ENCODE results near the gene PCDH18.
"Not testable (repeated sequence)": the region's sequence is repeated elsewhere in the genome, so short reads cannot be mapped to it uniquely, and the experiment has no call there.

The PCDH18 gene

GRCh38 chr4:137528673-137529072 lies 3.6 kb downstream of the PCDH18 start:
- no peak for DNase-seq

- DNase-seq, result no peak
Observed at GRCh38 chr4:137526681-137527080, 5.6 kb downstream of the PCDH18 start.

DNA sequence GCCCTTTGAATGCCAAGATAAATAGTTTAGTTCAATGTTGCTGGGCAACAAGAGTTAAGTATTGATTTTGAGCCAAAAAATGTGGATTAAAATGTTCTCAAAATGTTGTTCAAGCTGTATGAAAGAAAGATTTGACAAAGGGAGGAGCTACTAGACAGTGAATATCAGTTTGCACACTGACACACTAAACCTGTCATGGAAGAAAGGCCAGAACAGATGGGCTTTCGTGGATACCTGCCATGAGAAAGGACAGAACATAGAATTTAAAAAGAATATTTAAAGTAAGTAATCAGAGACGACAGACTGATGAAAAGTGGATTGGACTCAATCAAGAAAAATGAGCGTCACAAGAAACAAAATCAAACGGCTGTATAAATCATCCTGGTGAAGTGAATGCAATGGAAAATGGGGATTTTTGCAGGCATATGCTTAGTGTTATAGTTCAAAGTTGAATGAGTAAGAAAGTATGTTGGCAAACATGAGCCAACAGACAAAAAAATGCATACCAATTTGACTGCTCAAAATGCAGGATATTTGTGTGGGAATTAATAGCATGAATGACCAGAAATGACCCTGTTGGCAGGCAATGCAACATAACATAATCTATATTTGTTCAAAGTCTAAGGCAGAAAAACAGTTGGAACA lies 7.4 kb downstream of the PCDH18 start:
- DNase-seq, result no peak

DNA sequence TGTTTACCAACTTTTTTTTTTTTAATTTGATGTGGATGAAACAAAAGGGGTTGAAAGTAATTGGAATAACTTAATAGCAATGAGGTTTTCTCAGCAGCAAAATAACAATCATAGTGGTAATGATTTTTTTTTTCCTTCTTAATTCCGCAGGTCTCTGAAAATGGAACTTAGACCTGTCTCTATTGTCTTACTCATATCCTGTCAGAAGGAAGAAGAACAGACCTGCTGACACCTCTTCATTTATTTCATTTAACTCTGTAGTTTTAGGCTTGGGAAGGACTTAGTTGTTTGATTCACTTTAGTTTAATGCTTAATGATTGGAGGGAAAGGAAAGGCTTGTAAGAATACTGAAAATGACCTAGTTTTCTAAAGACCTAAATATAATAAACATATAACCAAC lies 9.0 kb downstream of the PCDH18 start:
- no peak for DNase-seq

DNA sequence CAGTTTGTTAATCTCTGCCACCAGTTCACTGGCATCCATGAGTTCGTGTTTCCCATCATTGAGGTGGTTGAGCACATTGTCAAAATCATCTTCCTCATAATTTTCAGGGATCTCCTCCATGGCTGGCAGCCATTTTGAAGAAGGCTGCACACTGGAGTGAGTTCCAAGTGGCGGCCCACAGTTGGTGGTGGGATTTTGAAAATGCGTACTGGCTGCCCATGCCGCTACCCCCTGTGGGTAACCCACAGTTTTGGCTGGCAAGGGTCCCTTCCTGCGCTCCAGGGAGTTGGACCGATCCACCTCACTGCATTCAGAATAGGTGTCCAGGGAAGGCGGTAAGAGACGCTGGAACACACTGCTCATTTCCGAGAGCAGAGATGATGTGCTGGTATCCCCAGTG lies 11.2 kb downstream of the PCDH18 start:
- DNase-seq, result no peak

DNA sequence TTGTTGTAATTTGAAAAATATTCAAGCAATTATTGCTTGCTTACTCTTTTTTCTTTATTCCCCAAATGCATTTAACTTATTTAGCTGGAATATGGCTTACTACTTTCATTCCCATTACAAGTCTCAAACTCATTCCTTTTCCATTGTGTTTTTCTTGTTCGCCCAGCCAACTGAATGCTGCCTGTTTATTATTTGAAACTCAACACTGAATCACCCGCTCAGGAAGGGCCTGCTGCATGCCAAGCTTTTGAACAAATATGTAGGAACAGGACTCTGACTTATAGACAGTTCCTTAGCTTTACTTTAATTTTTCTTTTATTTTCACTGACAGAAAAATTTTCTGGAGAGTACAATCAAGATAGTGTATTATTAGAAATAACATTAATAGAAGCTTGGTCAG lies 12.9 kb downstream of the PCDH18 start:
- DNase-seq, result no peak

GRCh38 chr4:137517323-137517722 lies 15.0 kb downstream of the PCDH18 start:
- not testable (repeated sequence) for DNase-seq

DNA sequence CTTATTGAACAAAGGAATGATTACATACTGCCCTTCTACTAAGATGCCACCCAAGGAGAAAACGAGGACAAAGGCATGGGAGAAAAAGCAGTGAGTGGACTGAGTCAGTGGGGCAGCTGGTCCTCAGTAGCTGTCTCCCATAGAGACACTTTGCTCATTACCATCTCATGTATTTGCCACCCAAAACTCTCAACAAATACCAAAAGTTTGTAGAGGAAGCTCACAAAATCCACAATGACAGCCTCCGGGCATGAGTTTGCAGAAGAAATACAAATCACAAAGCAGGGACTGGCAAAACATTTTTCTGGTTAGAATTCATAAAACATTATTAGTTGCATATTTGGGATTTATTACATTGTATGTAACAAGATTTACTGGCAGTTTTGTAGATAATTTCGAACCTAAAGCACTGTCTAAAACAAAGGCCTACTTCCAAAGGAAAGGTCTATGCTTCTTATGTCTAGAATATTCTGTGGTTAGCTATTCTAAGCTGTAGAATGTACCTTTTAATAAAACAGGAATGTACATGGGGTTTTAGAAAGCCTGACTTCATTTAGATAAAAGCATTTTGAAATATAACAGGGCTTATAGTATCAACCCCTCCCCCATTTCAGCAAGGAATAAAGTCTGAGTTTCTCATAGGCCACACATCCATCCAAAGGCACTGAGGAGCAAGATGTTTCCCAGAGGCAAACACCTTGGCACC lies 17.7 kb downstream of the PCDH18 start:
- DNase-seq, result no peak

- no peak for DNase-seq
Observed at GRCh38 chr4:137510557-137511265, 21.6 kb downstream of the PCDH18 start.

GRCh38 chr4:137509855-137510282 lies 22.4 kb downstream of the PCDH18 start:
- DNase-seq, result no peak

- no peak for DNase-seq
Observed at GRCh38 chr4:137502339-137503129, 29.8 kb downstream of the PCDH18 start.

DNA sequence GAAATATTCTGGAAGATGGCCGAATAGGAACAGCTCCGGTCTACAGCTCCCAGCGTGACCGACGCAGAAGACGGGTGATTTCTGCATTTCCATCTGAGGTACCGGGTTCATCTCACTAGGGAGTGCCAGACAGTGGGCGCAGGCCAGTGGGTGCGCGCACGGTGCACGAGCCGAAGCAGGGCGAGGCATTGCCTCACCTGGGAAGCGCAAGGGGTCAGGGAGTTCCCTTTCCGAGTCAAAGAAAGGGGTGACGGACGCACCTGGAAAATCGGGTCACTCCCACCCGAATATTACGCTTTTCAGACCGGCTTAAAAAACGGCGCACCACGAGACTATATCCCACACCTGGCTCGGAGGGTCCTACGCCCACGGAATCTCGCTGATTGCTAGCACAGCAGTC lies 36.0 kb downstream of the PCDH18 start:
- not testable (repeated sequence) for DNase-seq

- no peak for DNase-seq
Observed at GRCh38 chr4:137495578-137495977, 36.7 kb downstream of the PCDH18 start.

DNA sequence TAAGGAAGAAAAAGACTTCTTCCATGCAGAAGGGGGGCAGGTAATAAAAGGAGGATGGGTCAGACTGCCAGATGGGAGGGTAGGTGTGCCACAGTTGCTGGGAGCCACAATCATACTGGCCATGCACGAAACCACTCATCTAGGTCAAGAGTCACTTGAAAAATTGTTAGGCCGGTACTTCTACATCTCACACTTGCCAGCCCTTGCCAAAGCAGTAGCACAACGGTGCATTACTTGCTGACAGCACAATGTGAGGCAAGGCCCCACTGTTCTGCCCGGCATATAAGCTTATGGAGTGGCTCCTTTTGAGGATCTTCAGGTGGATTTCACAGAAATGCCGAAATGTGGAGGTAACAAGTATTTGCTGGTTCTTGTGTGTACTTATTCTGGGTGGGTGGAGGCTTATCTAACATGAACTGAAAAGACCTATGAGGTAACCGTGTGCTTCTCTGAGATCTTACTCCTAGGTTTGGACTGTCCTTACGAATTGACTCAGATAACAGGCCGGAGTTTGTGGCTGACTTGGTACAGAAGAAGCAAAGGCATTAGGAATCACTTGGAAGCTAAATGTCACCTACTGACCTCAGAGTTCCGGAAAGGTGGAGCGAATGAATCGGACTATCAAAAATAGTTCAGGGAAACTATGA lies 48.9 kb downstream of the PCDH18 start:
- not testable (repeated sequence) for DNase-seq

DNA sequence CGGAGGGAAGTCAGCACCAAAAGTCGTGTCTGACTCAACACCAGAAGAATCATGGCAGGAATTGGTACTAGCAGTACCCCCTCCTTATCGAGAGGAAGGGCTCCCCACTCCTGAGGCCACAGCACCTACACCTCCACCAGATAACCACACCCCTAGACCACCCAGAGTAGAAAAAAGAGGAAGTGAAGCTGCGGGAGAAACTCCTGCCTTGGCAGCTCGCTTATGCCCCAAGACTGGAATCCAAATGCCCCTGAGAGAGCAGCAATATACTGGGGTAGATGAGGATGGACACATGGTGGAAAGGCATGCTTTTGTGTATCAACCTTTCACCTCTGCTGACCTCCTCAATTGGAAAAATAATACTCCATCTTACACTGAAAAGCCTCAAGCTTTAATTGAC lies 52.6 kb downstream of the PCDH18 start:
- DNase-seq, result not testable (repeated sequence)

GRCh38 chr4:137476345-137476744 lies 55.9 kb downstream of the PCDH18 start:
- DNase-seq, result no peak

GRCh38 chr4:137474711-137475301 lies 57.5 kb downstream of the PCDH18 start:
- no peak for DNase-seq

DNA sequence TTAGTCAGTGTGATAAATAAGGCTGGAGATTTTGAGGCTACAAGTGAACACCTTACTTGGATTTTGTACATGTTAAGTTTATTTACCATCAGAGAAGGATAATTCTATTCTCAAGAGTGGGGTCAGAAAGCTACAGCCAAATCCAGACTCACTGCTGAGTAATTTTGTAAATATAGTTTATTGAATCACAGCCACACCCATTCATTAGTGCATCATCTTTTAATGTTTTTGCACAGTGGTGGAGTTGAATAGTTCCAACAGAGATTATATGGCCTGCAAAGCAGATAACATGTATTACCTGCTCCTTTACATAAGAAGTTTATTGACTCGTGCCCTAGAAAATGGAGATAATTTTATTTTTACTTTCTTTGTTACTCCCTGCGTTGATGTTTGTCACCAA lies 60.4 kb downstream of the PCDH18 start:
- no peak for DNase-seq

DNA sequence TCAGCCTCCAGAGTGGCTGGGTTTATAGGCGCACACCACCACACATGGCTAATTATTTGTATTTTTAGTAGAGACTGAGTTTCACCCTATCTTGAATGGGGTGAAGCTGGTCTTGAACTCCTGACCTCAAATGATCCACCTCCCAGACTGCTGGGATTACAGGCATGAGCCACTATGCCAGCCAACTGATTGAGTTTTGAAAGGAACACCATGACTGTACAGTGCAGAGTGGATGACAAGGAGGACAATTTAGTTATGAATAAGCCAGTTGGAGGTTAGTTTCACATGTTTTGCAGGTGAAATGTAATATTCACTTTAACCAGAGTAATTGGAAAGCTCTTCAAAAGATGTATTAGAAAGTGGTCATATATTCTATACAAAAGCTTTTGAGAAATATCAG lies 60.8 kb downstream of the PCDH18 start:
- DNase-seq, result no peak

GRCh38 chr4:137470806-137471205 lies 61.5 kb downstream of the PCDH18 start:
- DNase-seq, result no peak
